ENCODE measurements around the gene SH3RF2. TPM values are rescaled to one million over a fixed set of nuclear protein-coding genes. Genes with fewer than 3 reads are reported as not detected.

Gene SH3RF2
- total and polyA plus RNA-seq, 2 donors (not counting 1 experiment from before 2014, with no cell fraction given) = 0.03 TPM; not detected in 1

DNA sequence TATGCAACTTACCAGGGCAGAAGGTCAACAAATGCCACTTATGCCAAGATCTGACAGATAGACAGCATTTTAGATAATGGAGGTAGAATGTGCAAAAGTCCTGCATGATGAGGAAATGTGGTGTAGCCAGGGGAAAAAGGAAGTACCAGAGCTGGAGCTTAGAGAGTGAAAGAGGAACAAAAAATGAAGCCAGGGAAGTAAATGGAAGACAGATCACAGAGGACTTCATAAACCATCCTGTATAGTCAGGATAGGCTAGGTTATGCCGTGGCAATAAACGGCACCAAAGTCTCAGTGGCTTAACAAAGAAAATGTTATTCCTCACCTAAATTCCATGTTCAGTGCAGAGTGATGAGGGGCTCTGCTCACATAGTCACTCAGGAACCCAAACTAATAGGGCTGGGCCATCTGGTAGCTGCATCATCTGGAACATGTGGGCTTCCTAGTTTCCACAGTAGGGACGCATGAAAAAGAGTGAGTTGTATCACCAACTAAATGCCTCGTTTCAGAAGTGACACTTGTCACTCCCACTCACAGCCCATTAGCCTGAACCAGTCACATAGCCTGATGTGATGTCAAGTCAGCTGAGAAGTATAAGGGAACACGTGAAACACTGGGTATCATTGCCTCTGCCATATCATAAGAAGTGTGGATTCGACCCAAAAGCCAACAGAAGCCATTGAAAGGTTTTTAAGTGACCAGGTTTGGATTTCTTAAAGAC lies 70.3 kb downstream of the SH3RF2 start:
- Mint-ChIP-seq H3K4me1 (no peaks in the 10 kb centered on the region), H3K27me3 (peaks cover 5% of the 10 kb centered on the region), H3K27ac (no peak overlapping the region), H3K9me3 (ENCODE audit: insufficient read depth) (no peaks in the 10 kb centered on the region), H3K4me3 (no peak overlapping the region)
- DNase-seq (no peak), ATAC-seq (ENCODE audit: low read depth) (no peak)
- 85% methylated on average over 3 of the region's 6 CpGs for whole genome bisulfite sequencing (ENCODE audit: insufficient coverage)
- H3K9ac ChIP-seq (ENCODE audit: low read length) = no peak overlapping the region
- no peaks in the 10 kb centered on the region for H3K79me2 ChIP-seq (ENCODE audit: control insufficient read depth, insufficient read depth, low read length)
- no peaks in the 10 kb centered on the region for H3K36me3 ChIP-seq (replicated peaks in 1 of 2; ENCODE audit: control extremely low read depth in 1 of 2, control insufficient read depth in 1 of 2, extremely low read depth in 1 of 2, insufficient read depth in 2 of 2, low read length in 1 of 2)
- peaks cover 0 to 2% (median 0%) of the 10 kb centered on the region in 3 donors for H3K9me3 ChIP-seq (ENCODE audit: control extremely low read depth in 1 of 3, control insufficient read depth in 2 of 3, insufficient read depth in 1 of 3, low read length in 2 of 3)
- ChIA-PET POLR2A (no interaction called here), CTCF (no interaction called here)
- no peak overlapping the region for H3K4me3 ChIP-seq (ENCODE audit: control extremely low read depth in 1 of 5, extremely low read depth in 1 of 5, insufficient read depth in 1 of 5, low read depth in 2 of 5, low read length in 4 of 5)
- no peaks in the 10 kb centered on the region for H3K4me1 ChIP-seq (ENCODE audit: control insufficient read depth in 2 of 2, insufficient read depth in 2 of 2, low read length in 2 of 2)
- H3K27ac ChIP-seq (ENCODE audit: low read length in 2 of 2) = no peak overlapping the region
- no peak overlapping the region for H3K4me2 ChIP-seq (replicated peaks; ENCODE audit: low read depth, low read length, poor library complexity, severe bottlenecking)
- intact Hi-C loops (cut with micrococcal nuclease) = no loop called here
- H2AFZ ChIP-seq (ENCODE audit: insufficient read depth, low read depth, low read length, poor library complexity, severe bottlenecking) = no peak overlapping the region
- H4K20me1 ChIP-seq (ENCODE audit: control insufficient read depth, insufficient read depth, low read length, poor library complexity, severe bottlenecking) = no peaks in the 10 kb centered on the region
- H3K27me3 ChIP-seq (replicated peaks in 1 of 4; ENCODE audit: control extremely low read depth in 1 of 4, control insufficient read depth in 3 of 4, insufficient read depth in 4 of 4, low read length in 3 of 4) = no peaks in the 10 kb centered on the region
- TF ChIP-seq EZH2 (IDR thresholded peaks at IDR 0.05; ENCODE audit: borderline replicate concordance, insufficient read depth, low read depth, low read length, poor library complexity, severe bottlenecking) = no peak
- TF ChIP-seq, protein P1, sequence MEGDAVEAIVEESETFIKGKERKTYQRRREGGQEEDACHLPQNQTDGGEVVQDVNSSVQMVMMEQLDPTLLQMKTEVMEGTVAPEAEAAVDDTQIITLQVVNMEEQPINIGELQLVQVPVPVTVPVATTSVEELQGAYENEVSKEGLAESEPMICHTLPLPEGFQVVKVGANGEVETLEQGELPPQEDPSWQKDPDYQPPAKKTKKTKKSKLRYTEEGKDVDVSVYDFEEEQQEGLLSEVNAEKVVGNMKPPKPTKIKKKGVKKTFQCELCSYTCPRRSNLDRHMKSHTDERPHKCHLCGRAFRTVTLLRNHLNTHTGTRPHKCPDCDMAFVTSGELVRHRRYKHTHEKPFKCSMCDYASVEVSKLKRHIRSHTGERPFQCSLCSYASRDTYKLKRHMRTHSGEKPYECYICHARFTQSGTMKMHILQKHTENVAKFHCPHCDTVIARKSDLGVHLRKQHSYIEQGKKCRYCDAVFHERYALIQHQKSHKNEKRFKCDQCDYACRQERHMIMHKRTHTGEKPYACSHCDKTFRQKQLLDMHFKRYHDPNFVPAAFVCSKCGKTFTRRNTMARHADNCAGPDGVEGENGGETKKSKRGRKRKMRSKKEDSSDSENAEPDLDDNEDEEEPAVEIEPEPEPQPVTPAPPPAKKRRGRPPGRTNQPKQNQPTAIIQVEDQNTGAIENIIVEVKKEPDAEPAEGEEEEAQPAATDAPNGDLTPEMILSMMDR (IDR thresholded peaks at IDR 0.05) = no peak

DNA sequence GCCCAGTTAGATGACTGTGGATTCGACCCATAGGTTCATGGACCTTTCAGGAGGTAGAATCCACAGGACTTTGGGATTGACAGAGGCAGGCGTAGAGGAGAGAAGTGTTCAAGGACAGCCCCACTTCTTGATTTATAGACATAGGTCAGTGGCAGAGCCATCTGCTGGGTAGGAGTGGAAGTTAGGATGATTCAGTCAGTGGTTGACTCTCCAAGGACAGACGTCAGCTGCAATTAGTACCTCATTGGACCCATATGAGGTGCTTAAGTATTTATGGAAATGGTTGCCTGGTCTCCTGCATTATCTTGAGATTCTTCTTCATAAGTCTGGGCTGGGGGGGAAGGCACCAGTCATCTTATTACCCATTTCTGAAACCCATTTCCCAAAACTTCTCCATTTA lies 70.9 kb downstream of the SH3RF2 start:
- Mint-ChIP-seq H3K4me3 (no peak overlapping the region), H3K27ac (no peak overlapping the region), H3K27me3 (peaks cover 5% of the 10 kb centered on the region), H3K9me3 (ENCODE audit: insufficient read depth) (no peaks in the 10 kb centered on the region), H3K4me1 (no peaks in the 10 kb centered on the region)
- Histone ChIP-seq H3K9me3 (ENCODE audit: control extremely low read depth in 1 of 3, control insufficient read depth in 2 of 3, insufficient read depth in 1 of 3, low read length in 2 of 3) (peaks cover 0 to 2% (median 0%) of the 10 kb centered on the region in 3 donors), H3K4me2 (replicated peaks; ENCODE audit: low read depth, low read length, poor library complexity, severe bottlenecking) (no peak overlapping the region), H4K20me1 (ENCODE audit: control insufficient read depth, insufficient read depth, low read length, poor library complexity, severe bottlenecking) (no peaks in the 10 kb centered on the region), H3K27me3 (replicated peaks in 1 of 4; ENCODE audit: control extremely low read depth in 1 of 4, control insufficient read depth in 3 of 4, insufficient read depth in 4 of 4, low read length in 3 of 4) (no peaks in the 10 kb centered on the region), H3K36me3 (replicated peaks in 1 of 2; ENCODE audit: control extremely low read depth in 1 of 2, control insufficient read depth in 1 of 2, extremely low read depth in 1 of 2, insufficient read depth in 2 of 2, low read length in 1 of 2) (no peaks in the 10 kb centered on the region), H2AFZ (ENCODE audit: insufficient read depth, low read depth, low read length, poor library complexity, severe bottlenecking) (no peak overlapping the region), H3K79me2 (ENCODE audit: control insufficient read depth, insufficient read depth, low read length) (no peaks in the 10 kb centered on the region), H3K27ac (ENCODE audit: low read length in 2 of 2) (no peak overlapping the region), H3K9ac (ENCODE audit: low read length) (no peak overlapping the region), H3K4me1 (ENCODE audit: control insufficient read depth in 2 of 2, insufficient read depth in 2 of 2, low read length in 2 of 2) (no peaks in the 10 kb centered on the region), H3K4me3 (ENCODE audit: control extremely low read depth in 1 of 5, extremely low read depth in 1 of 5, insufficient read depth in 1 of 5, low read depth in 2 of 5, low read length in 4 of 5) (no peak overlapping the region)
- TF ChIP-seq EZH2 (IDR thresholded peaks at IDR 0.05; ENCODE audit: borderline replicate concordance, insufficient read depth, low read depth, low read length, poor library complexity, severe bottlenecking) = no peak
- ChIA-PET CTCF (no interaction called here), POLR2A (no interaction called here)
- WGBS (ENCODE audit: insufficient coverage) = 88% methylated on average over 3 of the region's 3 CpGs
- intact Hi-C loops (cut with micrococcal nuclease) = no loop called here
- DNase-seq = no peak
- ATAC-seq (ENCODE audit: low read depth) = no peak

All from B cell (primary cell).